Tibial artery (tissue), 4 donors: ENCODE measurements around the gene MKNK1.

Source experiments
- DNase-seq, 2 donors: peaks; one replicate each; pipeline ENCODE4 v3.0.0-alpha.2; 2019
- H3K27ac ChIP-seq, 2 donors: fragments of 200-600 bp; sonication (generic) in 1 of 2; 1 replicate in 1 of 2; 2 replicates in 1 of 2; pipeline ENCODE4 v1.5.1; 2018 to 2019; ENCODE audit warnings: mild to moderate bottlenecking in 1 of 2
- H3K27me3 ChIP-seq, 2 donors: fragments of 200-600 bp; sonication (generic) in 1 of 2; one replicate each; pipeline versions ENCODE4 v1.5.1 to v1.6.0; 2016 to 2019
- H3K36me3 ChIP-seq, 3 donors: fragments of 200-600 bp; sonication (generic) in 2 of 3; one replicate each; pipeline ENCODE4 v1.5.1; 2016 to 2019; ENCODE audit warnings: mild to moderate bottlenecking in 2 of 3
- H3K4me1 ChIP-seq, 4 donors: fragments of 200-600 bp; sonication (generic) in 2 of 4; 1 replicate in 3 of 4; 2 replicates in 1 of 4; pipeline ENCODE4 v1.5.1; 2016 to 2019
- H3K4me3 ChIP-seq, 2 donors: fragments of 200-600 bp; sonication (generic) in 1 of 2; 1 replicate in 1 of 2; 2 replicates in 1 of 2; pipeline ENCODE4 v1.5.1; 2018 to 2019; ENCODE audit warnings: mild to moderate bottlenecking in 2 of 2
- H3K9me3 ChIP-seq, 3 donors: fragments of 200-600 bp; sonication (generic) in 1 of 3; one replicate each; pipeline ENCODE4 v1.5.1; 2016 to 2019
- intact Hi-C: fragments of 100-400 bp; cut with DNase I; formaldehyde crosslinking; loops from one replicate; pipeline ENCODE4 v1.15.0; 2023; ENCODE audit warnings: low total_unique reads
- TF ChIP-seq, protein P1 (sequence below), 2 experiments: fragments of 200-600 bp in 1 of 2; fragments of 450-650 bp in 1 of 2; IDR thresholded peaks; one replicate each; pipeline ENCODE4 v1.5.1; 2017 to 2019; ENCODE audit warnings: antibody characterized with exemption in 2 of 2, mild to moderate bottlenecking in 1 of 2, moderate library complexity in 1 of 2

The MKNK1 gene

DNA sequence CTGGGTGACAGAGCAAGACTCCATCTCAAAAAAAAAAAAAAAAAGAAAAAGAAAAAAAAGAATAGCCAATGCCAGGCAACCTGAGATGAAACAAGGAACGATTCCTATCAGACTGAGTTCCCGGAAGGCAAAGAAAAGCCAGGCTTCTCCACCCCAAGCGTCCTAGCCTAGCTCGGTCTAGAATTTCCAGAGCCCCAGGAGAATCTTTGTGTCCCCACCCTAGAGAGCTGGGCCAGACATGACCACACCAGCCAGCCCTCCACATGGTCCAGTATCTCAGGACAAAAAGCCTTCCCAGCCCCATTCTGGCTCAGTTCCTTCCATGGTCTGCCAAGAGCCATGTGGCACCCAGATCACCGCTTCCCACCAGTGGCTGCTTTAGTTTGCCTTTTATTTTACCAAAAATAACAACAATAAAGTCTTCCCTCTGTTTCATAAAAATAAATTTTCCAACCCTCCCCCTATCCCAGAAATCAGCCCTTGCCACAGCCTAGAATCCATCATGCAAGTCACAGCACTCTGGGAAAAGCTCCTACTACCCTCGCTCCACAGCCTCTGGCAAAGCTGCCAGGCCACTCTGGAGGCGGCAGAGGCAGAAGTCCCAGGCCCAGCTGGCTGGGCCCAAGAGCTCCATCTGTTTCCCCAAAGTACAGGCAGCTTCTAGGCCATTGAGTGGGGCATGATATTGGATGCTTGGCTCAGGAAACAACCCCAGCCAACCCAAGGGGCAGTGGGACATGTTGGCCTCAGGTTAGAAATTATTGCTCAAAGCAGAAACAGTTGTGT lies 3.5 kb upstream of the MKNK1 start:
- Histone ChIP-seq H3K4me3 (no peak overlapping the region), H3K4me1 (peaks cover 0 to 61% (median 44%) of the 10 kb centered on the region in 4 donors), H3K9me3 (no peaks in the 10 kb centered on the region), H3K36me3 (peaks cover 15 to 35% (median 22%) of the 10 kb centered on the region in 3 donors), H3K27me3 (no peaks in the 10 kb centered on the region), H3K27ac (peak overlapping the region; percentile 63 to 70)
- TF ChIP-seq, protein P1, sequence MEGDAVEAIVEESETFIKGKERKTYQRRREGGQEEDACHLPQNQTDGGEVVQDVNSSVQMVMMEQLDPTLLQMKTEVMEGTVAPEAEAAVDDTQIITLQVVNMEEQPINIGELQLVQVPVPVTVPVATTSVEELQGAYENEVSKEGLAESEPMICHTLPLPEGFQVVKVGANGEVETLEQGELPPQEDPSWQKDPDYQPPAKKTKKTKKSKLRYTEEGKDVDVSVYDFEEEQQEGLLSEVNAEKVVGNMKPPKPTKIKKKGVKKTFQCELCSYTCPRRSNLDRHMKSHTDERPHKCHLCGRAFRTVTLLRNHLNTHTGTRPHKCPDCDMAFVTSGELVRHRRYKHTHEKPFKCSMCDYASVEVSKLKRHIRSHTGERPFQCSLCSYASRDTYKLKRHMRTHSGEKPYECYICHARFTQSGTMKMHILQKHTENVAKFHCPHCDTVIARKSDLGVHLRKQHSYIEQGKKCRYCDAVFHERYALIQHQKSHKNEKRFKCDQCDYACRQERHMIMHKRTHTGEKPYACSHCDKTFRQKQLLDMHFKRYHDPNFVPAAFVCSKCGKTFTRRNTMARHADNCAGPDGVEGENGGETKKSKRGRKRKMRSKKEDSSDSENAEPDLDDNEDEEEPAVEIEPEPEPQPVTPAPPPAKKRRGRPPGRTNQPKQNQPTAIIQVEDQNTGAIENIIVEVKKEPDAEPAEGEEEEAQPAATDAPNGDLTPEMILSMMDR (IDR thresholded peaks at IDR 0.05): no peak
- intact Hi-C loops: no loop called here
- DNase-seq: peak; percentile 55 to 85

DNA sequence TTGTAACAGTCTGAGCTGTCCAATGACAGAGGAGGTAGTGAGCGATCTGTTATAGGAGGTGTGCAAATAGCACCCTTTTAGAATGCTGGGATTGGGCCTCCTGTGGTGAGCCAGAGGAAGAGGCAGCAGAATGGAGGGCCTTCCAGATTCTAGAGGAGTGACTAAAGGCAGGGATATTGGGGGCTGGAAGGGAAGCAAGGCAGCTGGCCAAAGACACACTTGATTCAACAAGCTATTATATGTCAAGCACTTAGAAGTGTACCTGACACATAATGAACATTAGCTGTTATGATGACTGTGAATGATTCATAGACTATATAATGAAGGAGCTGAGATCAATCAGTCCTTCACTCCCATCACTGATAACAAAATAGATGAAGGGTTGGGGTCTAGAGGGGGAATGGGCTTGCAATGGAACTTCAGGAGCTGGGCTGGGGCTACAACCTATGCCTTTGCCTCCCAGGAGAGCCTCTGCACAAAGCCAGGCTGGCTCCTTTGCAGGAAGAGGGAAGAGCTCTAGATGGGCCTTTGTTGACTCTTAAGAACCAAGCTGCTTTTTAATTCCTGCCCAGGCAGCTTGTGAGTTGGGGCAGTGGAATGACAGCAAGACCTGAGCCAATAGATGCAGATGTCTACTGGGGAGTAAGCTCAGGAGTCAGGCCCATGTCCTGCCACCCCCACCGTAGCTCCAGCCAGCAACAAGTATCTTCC lies 2.3 kb upstream of the MKNK1 start:
- Histone ChIP-seq H3K27me3 (no peaks in the 10 kb centered on the region), H3K4me3 (no peak overlapping the region), H3K4me1 (peaks cover 0 to 58% (median 41%) of the 10 kb centered on the region in 4 donors), H3K36me3 (peaks cover 15 to 29% (median 22%) of the 10 kb centered on the region in 3 donors), H3K27ac (peak overlapping the region; percentile 63 to 70), H3K9me3 (no peaks in the 10 kb centered on the region)
- DNase-seq: no peak
- TF ChIP-seq, protein P1 (IDR thresholded peaks at IDR 0.05): no peak
- intact Hi-C loops: no loop called here

DNA sequence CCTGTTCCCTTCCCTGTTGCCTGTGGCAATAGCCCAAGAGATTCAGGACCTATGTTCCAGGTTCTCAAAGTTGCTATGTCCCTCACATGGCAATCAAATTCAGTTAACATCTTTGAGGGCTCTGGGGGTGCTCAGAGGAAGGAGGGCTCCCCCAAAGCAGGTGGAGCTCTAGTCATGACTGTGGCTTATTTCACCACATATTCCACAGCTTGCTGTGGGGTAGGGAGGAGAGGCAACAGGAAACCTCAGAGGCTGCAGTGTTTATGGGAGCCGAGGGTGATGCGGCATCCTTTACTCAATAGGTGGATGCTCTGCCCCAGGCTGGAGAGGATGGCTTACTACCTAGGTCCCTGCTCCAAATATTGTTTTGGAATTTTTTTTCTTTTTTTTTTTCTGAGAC lies 1.2 kb upstream of the MKNK1 start:
- intact Hi-C loops: no loop called here
- DNase-seq: no peak
- TF ChIP-seq, protein P1 (IDR thresholded peaks at IDR 0.05): no peak
- H3K27ac ChIP-seq: no peak overlapping the region
- H3K36me3 ChIP-seq: peaks cover 15 to 26% (median 22%) of the 10 kb centered on the region in 3 donors
- no peak overlapping the region for H3K4me3 ChIP-seq
- peaks cover 0 to 53% (median 37%) of the 10 kb centered on the region in 4 donors for H3K4me1 ChIP-seq
- H3K27me3 ChIP-seq: no peaks in the 10 kb centered on the region
- H3K9me3 ChIP-seq: no peaks in the 10 kb centered on the region

DNA sequence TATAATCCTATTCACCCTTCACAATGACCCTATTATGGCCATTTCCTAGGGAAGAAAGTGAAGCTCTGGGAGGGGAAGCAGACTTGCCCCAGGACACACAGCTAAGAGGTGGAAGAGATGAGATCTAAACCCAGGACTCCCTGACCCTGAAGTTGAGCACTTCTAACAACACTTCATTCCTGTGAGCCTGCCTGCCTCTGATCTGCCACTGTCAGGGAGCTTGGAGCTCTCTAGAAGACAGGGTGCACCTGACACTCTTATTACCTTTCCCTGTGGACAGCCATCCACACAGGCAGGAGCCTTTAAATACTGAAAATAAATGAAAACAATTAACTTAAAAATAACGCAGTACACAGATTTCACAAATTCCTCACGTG lies 599 bp downstream of the MKNK1 start:
- no peak for DNase-seq
- Histone ChIP-seq H3K4me3 (peak overlapping the region; percentile 91 to 92), H3K4me1 (peaks cover 0 to 63% (median 40%) of the 10 kb centered on the region in 4 donors), H3K36me3 (peaks cover under 1 to 8% (median 5%) of the 10 kb centered on the region in 3 donors), H3K27me3 (no peaks in the 10 kb centered on the region), H3K27ac (peak overlapping the region; percentile 84 to 86), H3K9me3 (no peaks in the 10 kb centered on the region)
- TF ChIP-seq, protein P1 (IDR thresholded peaks at IDR 0.05): no peak
- intact Hi-C loops: no loop called here

DNA sequence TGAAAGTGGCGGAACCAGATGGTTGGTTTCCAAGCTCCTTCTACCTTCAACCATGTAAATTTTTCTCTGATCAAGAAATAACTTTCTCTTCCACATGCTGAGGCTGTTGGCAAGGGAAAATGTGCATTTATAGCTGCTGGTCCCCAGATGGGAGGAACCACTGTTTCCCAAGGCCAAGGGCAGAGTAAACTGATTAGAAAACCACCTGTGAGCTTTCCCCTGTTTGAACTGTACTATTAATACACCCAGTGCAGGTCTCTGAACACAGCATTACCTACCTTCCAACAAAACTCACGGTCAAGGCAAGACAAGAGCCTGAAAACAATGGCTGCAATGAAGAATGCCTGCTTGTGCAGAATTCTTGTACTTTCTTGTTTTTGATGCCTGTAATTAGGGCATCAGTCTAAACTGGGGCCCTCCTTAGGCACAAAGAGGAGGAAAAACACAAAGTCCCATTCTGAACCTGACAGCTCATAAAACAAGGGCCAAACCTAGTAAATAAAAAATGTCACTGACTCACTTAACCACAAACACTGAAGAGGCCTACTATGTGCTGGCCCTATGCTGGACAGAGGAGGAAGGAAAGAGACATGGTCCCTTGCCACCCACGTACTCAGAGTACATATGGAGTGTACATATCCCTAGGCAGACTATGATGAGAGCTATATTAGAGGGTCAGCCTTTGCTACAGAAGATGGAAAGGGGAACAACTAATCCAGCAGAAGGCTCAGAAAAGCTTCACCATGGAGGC lies 2.6 kb downstream of the MKNK1 start:
- H3K36me3 ChIP-seq: no peaks in the 10 kb centered on the region
- TF ChIP-seq, protein P1 (IDR thresholded peaks at IDR 0.05): no peak
- intact Hi-C loops: no loop called here
- H3K4me1 ChIP-seq: peaks cover 0 to 43% (median 29%) of the 10 kb centered on the region in 4 donors
- no peak for DNase-seq
- no peaks in the 10 kb centered on the region for H3K9me3 ChIP-seq
- no peak overlapping the region for H3K27ac ChIP-seq
- no peaks in the 10 kb centered on the region for H3K27me3 ChIP-seq
- no peak overlapping the region for H3K4me3 ChIP-seq
